GM12864 (cell line): ENCODE data around the gene BEST1.

Experiments
- DNase-seq: peaks from one replicate; pipeline ENCODE4 v3.0.0-alpha.2; 2011; ENCODE audit warnings: low read depth
- H3K4me3 ChIP-seq: 2 replicates; pipeline ENCODE4 v1.5.1; 2011; ENCODE audit warnings: mild to moderate bottlenecking, low read depth, low read length, control low read depth
- TF ChIP-seq, protein P1 (sequence below): IDR thresholded peaks from 2 replicates; pipeline ENCODE4 v1.5.1; 2011; ENCODE audit warnings: low read depth, mild to moderate bottlenecking, moderate library complexity, low read length, control low read depth, inconsistent platforms; ENCODE audit errors: missing control alignments

Gene BEST1

DNA sequence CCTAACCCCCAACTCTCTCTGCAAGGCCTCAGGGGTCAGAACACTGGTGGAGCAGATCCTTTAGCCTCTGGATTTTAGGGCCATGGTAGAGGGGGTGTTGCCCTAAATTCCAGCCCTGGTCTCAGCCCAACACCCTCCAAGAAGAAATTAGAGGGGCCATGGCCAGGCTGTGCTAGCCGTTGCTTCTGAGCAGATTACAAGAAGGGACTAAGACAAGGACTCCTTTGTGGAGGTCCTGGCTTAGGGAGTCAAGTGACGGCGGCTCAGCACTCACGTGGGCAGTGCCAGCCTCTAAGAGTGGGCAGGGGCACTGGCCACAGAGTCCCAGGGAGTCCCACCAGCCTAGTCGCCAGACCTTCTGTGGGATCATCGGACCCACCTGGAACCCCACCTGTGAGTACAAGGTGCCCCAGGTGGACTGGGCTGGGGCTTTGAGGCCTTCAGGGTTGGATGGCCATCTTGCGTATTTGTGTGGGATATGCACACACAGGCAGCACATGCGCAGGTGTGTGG, at the start of gene BEST1:
TSS of gene BEST1 (plus strand) at position 317 of the 513 bp plus-strand sequence. CDS start 1,456 bp downstream, outside the sequence.
- no peak within 1 kb of the TSS for H3K4me3 ChIP-seq
- TF ChIP-seq, protein P1, sequence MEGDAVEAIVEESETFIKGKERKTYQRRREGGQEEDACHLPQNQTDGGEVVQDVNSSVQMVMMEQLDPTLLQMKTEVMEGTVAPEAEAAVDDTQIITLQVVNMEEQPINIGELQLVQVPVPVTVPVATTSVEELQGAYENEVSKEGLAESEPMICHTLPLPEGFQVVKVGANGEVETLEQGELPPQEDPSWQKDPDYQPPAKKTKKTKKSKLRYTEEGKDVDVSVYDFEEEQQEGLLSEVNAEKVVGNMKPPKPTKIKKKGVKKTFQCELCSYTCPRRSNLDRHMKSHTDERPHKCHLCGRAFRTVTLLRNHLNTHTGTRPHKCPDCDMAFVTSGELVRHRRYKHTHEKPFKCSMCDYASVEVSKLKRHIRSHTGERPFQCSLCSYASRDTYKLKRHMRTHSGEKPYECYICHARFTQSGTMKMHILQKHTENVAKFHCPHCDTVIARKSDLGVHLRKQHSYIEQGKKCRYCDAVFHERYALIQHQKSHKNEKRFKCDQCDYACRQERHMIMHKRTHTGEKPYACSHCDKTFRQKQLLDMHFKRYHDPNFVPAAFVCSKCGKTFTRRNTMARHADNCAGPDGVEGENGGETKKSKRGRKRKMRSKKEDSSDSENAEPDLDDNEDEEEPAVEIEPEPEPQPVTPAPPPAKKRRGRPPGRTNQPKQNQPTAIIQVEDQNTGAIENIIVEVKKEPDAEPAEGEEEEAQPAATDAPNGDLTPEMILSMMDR = no peak
- no peak for DNase-seq

DNA sequence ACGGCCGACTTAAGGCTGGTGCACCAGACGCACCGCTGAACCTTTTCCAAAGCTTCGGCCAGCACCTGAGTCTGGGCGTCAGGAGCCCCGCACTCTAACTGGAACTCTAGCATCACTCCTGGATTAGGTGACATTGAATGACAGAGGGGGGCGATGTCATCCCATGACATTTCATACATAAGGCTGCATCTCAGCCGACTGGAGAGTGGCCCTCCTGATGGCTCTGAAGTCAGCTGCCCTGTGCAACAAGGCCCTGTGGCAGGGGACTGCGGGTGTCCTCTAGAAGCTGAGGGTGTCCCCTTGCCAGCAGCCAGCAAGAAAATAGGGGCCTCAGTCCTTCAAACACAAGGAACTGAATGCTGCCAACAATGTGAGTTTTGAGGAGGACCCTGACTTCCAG, 48.8 kb upstream of the BEST1 start:
- no peak for DNase-seq
- H3K4me3 ChIP-seq = no peak overlapping the region
- TF ChIP-seq, protein P1 = no peak

DNA sequence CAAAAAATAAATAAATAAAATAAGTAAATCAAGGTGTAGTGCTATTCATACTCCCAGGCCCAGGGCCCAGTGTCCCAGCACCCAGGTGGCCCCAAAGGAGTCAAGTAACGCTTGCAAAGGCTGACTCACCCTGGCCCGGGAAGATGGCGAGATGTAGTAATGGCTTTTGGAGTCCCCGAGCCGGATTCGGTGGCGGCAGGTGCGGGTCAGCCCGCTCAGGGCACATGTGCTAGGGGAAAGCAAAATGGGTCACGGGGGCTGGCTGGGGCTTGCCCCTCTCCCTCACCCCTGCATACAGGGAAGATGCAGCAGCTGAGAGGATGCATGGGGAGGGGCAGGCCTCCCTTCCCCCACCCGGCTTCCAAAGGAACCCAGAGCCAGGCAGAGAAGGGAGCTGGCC, 47.8 kb upstream of the BEST1 start:
- no peak overlapping the region for H3K4me3 ChIP-seq
- DNase-seq = no peak
- TF ChIP-seq, protein P1 = no peak

DNA sequence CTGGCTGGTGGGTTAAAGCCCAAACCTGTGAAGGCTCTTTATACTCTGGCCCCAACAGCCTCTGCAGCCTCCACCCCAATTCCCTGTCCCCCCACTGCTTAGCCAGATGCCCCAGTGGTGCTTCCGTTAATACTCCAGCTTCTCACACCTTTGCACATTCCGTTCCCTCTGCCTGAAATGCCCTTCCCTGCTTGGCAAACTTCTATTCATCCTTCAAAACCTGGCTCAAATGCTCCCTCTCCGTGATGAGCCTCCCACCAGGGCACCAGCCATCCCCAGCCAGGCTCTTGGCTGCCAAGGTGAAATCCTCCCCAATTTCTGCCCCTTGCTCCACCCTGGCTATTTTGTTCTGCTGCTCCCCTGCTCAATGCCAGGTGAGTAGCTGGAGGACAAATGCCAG, 46.3 kb upstream of the BEST1 start:
- TF ChIP-seq, protein P1 = no peak
- H3K4me3 ChIP-seq = no peak overlapping the region

DNA sequence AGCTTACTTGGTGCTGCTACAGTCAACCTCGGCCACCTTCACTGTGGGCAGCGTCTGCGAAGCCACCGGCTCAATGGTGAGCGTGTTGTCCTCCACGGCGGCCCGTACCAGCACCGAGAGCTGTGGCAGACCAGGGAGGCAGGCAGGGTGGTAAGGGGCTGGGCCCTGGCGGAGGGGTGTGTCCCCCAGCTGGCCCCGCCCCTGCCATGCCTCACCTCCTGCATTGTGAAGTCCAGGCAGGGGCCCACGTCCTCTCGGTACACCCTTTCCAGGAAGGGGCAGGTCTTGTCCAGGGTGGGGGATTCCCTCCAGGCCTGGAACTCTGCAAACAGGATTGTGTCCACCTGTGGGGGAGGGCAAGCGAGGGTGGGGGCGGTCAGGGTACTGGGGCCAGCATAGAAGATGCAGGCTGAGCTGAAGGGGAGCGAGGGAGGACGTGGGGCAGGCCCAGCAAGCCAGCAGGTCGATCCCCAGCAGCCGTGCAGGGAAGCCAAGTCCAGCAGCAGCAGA, 45.6 kb upstream of the BEST1 start:
- TF ChIP-seq, protein P1 = no peak
- DNase-seq = no peak
- no peak overlapping the region for H3K4me3 ChIP-seq

More for the DNA sequence above, 46.3 kb upstream of the BEST1 start:
- no peak for DNase-seq

DNA sequence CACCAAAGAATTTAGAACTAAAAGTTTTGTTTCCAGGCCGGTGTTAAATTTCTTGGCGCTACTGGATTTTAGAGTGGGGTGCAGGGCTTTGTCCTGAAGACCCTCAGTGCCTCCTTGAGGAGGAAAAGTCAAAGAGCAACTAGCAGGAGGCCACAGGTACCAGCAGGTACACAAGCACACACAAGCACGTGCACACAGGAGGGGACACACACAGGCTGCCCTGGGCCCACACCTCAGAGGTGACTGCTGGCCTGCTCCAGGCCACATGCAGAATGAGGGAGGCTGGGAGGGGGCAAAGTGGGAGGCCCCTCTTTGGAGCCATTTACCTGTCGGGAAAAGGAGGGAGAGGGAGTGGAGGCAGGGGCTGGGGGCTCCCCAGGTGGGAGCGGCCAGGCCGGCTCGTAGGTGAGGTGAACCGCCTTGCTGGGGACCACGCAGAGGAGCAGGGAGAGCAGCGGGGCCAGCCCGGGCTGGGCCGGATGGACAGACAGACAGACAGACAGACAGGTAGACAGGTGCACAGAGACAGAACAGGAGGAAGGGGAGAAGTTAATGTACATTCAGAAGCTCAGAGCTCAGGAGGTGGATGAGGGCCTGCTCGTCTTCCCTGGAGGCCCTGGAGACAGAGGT, 45.0 kb upstream of the BEST1 start:
- DNase-seq = no peak
- H3K4me3 ChIP-seq = no peak overlapping the region
- TF ChIP-seq, protein P1 = no peak
